ENCODE measurements around the gene NCL.
A peak's percentile ranks its signal among the peaks of the same experiment; 100 is the strongest.

Gene NCL, protein sequence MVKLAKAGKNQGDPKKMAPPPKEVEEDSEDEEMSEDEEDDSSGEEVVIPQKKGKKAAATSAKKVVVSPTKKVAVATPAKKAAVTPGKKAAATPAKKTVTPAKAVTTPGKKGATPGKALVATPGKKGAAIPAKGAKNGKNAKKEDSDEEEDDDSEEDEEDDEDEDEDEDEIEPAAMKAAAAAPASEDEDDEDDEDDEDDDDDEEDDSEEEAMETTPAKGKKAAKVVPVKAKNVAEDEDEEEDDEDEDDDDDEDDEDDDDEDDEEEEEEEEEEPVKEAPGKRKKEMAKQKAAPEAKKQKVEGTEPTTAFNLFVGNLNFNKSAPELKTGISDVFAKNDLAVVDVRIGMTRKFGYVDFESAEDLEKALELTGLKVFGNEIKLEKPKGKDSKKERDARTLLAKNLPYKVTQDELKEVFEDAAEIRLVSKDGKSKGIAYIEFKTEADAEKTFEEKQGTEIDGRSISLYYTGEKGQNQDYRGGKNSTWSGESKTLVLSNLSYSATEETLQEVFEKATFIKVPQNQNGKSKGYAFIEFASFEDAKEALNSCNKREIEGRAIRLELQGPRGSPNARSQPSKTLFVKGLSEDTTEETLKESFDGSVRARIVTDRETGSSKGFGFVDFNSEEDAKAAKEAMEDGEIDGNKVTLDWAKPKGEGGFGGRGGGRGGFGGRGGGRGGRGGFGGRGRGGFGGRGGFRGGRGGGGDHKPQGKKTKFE

GRCh38 chr2:231463698-231464575 is at the start of gene NCL:
Gene NCL (minus strand): TSS chr2:231464484. CDS start chr2:231464353, 131 bp downstream.
- peak; percentile 81 for DNase-seq (ENCODE audit: low spot score)

- no peak for DNase-seq (ENCODE audit: low spot score)
These were observed 49.5 kb upstream of the NCL start for GRCh38 chr2:231513746-231514224.

DNA sequence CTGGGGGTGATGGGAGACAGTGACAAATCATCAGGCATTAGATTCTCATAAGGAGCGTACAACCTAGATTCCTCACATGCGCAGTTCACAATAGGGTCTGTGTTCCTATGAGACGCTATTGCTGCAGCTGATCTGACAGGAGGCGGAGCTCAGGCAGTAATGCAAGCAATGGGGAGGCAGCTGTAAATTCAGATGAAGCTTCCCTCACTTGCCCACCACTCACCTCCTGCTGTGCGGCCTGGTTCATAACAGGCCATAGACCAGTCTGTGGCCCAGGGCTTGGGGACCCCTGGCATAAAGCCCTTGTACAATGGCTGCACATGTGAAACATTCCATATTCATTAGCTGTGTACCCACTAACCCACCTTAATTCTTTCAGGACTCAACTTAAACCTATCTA is 47.9 kb upstream of the NCL start:
- no peak for DNase-seq (ENCODE audit: low spot score)

DNA sequence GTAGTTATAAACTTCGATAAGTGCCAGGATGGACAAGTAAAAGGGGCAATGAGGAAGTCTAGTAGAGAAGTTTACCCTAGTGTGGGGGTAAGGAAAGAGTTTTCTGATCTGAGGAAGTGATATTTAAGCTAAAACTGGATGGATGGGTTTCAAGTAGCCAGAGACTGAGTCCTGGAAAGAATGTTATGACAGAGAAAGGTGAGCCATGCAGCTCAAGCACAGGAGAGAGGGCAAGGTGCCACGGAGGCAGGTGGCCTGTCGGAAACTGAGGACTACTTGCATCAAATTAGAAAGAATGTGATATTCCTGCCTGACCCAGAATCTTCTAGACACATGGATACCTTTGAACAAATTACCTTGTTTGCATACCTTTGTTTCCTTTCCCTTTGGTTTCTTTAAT is 39.5 kb upstream of the NCL start:
- no peak for DNase-seq (ENCODE audit: low spot score)

DNA sequence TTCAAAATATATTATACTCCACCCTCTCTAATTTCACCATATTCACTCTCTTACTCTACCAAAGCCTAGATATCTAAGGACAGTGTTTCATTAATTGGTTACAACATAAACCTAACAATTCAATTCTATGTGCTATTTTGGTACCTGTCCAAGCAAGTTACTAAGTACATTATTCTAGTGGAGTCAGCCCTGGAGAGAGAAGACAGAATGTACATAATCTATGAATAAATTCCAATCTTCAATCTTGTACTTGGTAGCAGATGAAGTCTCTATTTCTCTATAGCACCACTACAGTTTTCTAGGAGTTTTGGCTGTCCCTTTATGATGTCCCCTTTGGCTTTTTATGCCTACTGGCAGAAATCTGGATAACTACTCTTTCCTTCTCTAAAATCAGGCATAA is 38.3 kb upstream of the NCL start:
- no peak for DNase-seq (ENCODE audit: low spot score)

- no peak for DNase-seq (ENCODE audit: low spot score)
These were observed 33.4 kb upstream of the NCL start for GRCh38 chr2:231497651-231498050.

DNA sequence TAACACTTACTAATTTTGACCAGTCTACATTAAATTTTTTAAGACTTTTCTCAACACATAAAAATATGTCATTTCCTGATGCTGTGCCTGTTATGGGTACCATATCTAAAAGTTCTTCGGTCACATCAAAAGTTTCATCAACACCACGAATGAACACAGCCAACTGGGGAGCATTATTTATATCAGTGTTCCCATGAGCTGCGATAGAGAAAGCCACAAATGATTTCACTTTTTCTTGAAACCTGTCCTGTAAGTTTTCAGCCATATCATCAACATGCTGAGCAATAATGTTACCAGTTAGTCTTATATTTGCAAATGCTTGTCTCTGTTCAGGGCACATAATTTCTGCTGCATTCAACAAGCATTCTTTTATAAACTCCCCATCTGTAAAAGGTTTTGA is 30.4 kb upstream of the NCL start:
- no peak for DNase-seq (ENCODE audit: low spot score)

DNA sequence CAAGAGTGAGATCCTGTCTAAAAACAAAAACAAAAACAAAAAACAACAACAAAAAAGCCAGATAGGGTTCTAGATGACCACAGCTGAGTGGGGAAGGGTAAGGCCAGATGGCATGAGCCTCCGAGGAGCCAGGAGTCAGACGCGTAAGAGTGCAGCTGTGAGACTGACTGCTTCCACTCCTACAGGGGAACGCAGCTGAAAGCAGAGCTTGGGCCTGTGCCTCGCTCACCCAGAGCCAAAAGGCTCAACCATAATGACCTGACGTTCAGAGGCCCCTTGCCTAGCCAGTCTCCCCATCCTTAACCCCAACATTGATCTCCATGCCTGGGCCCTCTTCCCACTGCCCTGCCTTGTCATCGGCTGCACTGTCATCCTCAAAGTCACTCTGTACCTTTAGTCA is 26.5 kb upstream of the NCL start:
- DNase-seq (ENCODE audit: low spot score): no peak

DNA sequence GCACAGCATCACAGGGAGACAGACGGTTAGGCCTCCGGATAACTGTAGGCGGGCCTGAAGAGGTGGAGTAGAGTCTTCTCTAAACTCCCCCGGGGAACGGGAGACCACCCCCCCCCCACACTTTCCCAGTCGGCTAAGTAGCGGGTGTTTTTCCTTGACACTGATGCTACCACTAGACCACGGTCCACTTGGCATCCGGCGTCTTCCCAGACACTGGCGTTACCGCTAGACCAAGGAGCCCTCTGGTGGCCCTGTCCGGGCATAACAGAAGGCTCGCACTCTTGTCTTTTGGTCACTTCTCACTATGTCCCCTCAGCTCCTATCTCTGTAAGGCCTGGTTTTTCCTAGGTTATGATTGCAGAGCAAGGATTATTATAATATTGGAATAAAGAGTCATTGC is 25.7 kb upstream of the NCL start:
- no peak for DNase-seq (ENCODE audit: low spot score)

GRCh38 chr2:231488331-231488730 is 24.0 kb upstream of the NCL start:
- DNase-seq (ENCODE audit: low spot score): no peak

GRCh38 chr2:231486851-231487596 is 22.7 kb upstream of the NCL start:
- DNase-seq (ENCODE audit: low spot score): no peak

- DNase-seq (ENCODE audit: low spot score): peak; percentile 51
These were observed 19.4 kb upstream of the NCL start for GRCh38 chr2:231483398-231484329.

DNA sequence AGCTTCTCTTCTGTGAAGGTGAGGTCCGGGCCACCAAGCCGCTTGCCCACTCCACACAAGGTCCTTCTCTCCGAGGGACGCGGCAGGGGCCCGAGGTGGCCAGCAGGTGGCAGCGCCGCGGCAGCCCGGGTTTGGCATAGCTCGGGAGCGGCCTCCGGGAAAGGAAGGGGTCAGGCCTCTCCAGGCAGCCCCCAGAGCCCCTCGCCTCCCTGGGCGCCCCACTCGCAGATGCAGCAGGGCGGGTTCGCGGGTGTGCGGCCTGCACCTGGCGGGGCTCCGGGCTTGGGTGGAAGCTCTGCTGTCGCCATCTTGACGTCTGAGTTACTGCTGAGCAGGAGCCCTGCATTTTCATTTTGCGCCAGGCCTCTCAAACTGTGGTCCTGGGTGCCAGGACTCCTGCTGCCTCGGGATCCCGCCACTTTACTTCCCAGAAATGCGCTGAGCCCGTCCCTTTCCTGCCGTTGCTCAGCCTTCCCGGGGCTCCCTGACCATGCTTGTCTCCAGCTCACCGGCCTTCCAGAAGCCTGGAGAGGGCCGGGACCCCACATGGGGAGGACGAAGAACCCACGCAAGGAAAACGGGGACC is 18.6 kb upstream of the NCL start:
- DNase-seq (ENCODE audit: low spot score): peak; percentile 96

GRCh38 chr2:231480781-231481180 is 16.5 kb upstream of the NCL start:
- DNase-seq (ENCODE audit: low spot score): no peak

GRCh38 chr2:231479455-231479854 is 15.2 kb upstream of the NCL start:
- DNase-seq (ENCODE audit: low spot score): no peak

- DNase-seq (ENCODE audit: low spot score): no peak
These were observed 12.6 kb upstream of the NCL start for GRCh38 chr2:231476920-231477319.

- DNase-seq (ENCODE audit: low spot score): no peak
These were observed 11.7 kb upstream of the NCL start for GRCh38 chr2:231475965-231476364.

DNA sequence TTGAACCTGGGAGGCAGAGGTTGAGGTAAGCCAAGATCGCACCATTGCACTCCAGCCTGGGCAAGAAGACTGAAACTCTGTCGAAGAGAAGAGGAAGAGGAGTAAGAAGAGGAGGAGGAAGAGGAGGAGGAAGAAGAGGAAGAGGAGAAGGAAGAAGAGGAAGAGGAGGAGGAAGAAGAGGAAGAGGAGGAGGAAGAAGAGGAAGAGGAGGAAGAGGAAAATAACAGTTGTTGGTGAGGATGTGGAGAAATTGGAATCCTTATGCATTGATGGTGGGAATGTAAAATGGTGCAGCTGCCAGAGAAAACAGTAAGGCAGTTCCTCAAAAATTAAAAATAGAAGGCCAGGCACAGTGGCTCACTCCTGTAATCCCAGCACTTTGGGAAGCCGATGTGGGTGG is 8.5 kb upstream of the NCL start:
- no peak for DNase-seq (ENCODE audit: low spot score)

DNA sequence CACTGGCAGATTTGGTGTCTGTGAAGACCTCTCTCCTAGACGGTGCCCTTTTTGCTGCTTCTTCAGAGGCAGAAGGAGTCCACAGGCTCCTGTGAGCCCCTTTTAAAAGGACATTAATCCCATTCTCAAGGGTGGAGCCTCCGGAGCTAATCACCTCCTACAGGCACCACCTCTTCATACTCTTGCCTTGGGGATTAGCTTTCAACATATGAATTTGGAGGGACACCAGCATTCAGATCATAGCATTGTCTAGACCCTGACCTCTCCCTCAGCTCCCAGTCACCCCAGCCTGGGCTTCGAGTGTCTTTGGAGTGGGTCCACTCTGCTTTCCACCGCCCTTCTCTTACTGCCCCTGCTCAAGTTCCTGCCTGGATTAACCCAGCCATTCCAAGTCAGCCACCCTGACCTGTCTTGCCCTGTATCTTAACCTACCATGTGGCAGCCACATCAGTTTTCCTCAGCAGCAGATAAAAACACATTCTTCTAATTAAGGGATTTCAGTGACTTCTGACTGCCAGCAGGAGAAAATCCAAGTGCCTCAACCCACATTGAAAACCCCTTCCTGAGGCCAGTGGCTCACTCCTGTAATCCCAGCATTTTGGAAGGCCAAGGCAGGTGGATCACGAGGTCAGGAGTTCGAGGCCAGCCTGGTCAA is 6.1 kb upstream of the NCL start:
- DNase-seq (ENCODE audit: low spot score): no peak

- DNase-seq (ENCODE audit: low spot score): no peak
These were observed 5.3 kb upstream of the NCL start for GRCh38 chr2:231469583-231469950.
